Upper lobe of left lung (tissue), 4 donors: ENCODE measurements around the gene JARID2.

Source experiments
- POLR2A ChIP-seq, 4 donors: fragments of 450-650 bp; IDR thresholded peaks; one replicate each; pipeline ENCODE4 v1.5.1; 2016 to 2017; ENCODE audit warnings: antibody characterized with exemption in 4 of 4, mild to moderate bottlenecking in 2 of 4
- POLR2AphosphoS5 ChIP-seq, 2 donors: sonication (generic); formaldehyde crosslinking; IDR thresholded peaks; one replicate each; pipeline ENCODE4 v1.5.1; 2017; ENCODE audit warnings: antibody characterized with exemption in 2 of 2
- TF ChIP-seq, protein P1 (sequence below), 6 experiments: fragments of 450-650 bp in 4 of 6; fragments of 200-600 bp in 2 of 6; sonication (generic) in 2 of 6; IDR thresholded peaks; one replicate each; pipeline ENCODE4 v1.5.1; 2016 to 2019; ENCODE audit warnings: antibody characterized with exemption in 6 of 6

DNA sequence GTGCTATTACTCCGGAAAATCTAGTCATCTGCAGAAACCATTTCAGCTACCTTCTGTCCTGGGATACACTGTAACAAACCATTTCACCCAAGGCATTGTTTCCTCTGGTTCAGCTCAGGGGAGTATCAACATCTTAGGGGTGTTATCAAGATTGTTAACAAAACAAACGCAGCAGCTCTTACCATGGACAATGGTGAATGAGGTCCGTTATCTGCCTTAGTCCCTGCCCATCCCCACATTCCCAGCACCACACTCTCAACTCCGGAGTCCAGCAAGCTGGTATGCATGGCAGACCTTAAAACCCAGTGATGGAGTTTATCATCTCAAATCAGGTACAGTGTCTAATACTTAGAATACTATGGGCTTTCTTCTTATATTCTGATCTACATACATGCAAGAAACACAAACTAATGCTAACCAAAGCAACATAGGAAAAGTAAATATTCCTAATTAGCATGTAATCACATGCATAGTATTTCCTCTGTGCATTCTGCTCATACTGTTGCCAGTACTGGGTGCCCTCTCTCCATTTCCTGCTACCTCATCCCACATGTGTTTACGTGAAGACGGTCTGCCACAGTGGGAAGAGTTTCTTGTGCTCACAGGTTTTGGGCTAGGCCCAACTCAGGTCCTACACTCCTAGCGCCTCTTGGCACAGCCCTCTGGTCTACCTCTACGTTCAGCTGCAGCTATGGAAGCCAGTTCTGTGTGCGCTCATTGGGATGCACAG, 293.1 kb downstream of the JARID2 start:
- no peak for TF ChIP-seq POLR2A (IDR thresholded peaks at IDR 0.05)
- no peak for TF ChIP-seq POLR2AphosphoS5 (IDR thresholded peaks at IDR 0.05)
- TF ChIP-seq, protein P1, sequence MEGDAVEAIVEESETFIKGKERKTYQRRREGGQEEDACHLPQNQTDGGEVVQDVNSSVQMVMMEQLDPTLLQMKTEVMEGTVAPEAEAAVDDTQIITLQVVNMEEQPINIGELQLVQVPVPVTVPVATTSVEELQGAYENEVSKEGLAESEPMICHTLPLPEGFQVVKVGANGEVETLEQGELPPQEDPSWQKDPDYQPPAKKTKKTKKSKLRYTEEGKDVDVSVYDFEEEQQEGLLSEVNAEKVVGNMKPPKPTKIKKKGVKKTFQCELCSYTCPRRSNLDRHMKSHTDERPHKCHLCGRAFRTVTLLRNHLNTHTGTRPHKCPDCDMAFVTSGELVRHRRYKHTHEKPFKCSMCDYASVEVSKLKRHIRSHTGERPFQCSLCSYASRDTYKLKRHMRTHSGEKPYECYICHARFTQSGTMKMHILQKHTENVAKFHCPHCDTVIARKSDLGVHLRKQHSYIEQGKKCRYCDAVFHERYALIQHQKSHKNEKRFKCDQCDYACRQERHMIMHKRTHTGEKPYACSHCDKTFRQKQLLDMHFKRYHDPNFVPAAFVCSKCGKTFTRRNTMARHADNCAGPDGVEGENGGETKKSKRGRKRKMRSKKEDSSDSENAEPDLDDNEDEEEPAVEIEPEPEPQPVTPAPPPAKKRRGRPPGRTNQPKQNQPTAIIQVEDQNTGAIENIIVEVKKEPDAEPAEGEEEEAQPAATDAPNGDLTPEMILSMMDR (IDR thresholded peaks at IDR 0.05) = no peak
